ENCODE measurements around the gene USP6. TPM values are rescaled to one million over a fixed set of nuclear protein-coding genes. Genes with fewer than 3 reads are reported as not detected.
"Not testable (repeated sequence)": the region's sequence is repeated elsewhere in the genome, so short reads cannot be mapped to it uniquely, and the experiment has no call there.

Gene USP6
- total and polyA plus RNA-seq, 2 donors, result 0.03 to 0.85 TPM

DNA sequence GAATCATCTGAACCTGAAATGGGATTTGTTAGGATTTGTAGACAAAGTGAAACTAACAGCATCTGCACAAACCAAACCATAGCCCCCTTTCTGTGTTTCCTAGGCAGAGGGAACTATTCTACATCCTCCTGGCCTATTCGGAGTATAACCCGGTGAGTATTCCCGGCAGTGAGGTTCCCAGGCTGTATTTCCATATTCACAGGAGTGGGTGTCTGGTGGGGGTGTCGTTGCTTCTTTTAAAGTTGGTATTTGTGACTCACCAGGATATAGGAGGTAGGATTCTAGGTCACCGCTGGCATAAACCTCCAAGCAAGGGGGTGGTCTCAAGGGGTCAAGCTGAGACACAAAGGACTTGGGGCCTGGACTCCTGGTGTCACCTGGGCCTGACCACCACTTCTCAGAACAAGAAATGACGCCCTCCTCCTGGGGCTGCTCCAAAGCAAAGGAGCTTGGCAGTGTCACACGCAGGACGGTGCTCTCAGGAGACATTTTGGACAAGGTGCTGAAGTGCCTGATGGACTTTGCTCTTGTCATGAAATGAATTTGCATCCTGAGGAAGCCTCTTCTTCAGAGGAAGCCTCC, 19.4 kb downstream of the USP6 start:
- H3K27ac ChIP-seq (ENCODE audit: low read depth); H3K4me1 ChIP-seq (ENCODE audit: insufficient read depth); DNase-seq (ENCODE audit: extremely low spot score); H3K36me3 ChIP-seq (ENCODE audit: insufficient read depth); H3K4me3 ChIP-seq (ENCODE audit: low read depth, low read length): not testable (repeated sequence)
- 78% methylated on average over 8 of the region's 8 CpGs for WGBS

DNA sequence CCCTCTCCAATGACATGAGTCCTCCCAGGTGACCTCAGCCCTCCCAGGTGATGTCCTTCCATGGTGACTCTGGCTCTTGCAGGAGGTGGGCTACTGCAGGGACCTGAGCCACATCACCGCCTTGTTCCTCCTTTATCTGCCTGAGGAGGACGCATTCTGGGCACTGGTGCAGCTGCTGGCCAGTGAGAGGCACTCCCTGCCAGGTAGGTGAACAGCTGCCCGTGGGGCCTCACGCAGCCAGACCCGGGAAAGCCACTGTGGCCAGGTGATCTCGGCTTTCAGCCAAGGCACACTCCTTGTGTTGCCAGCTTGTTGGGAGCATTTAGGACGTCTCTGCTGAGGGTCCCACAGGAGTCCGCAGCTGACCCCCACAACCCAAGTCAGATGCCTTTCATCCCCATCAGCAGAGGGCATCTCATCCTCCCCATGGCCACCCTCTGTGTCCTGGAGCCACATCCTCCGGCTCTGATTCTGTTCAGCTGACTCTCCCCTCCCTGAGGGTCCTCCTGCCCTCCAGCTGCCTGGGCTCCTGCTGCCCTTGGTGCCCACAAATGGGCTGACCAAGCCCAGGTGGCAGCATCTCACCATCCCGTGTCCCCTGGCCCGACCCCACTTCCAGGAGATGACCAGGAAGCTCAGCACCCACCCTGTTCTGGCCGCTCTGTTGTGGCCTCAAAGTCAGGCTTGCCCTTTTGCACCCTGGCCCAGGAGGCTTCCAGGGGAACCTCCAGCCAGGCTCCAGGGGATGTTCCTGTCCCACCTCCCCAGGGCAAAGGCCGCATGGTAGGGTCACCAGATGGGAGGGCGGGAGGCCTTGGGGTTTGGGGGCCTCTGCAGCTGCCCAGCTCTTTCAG, 20.1 kb downstream of the USP6 start:
- DNase-seq (ENCODE audit: extremely low spot score), result no peak
- WGBS, result 89% methylated on average over 14 of the region's 14 CpGs

DNA sequence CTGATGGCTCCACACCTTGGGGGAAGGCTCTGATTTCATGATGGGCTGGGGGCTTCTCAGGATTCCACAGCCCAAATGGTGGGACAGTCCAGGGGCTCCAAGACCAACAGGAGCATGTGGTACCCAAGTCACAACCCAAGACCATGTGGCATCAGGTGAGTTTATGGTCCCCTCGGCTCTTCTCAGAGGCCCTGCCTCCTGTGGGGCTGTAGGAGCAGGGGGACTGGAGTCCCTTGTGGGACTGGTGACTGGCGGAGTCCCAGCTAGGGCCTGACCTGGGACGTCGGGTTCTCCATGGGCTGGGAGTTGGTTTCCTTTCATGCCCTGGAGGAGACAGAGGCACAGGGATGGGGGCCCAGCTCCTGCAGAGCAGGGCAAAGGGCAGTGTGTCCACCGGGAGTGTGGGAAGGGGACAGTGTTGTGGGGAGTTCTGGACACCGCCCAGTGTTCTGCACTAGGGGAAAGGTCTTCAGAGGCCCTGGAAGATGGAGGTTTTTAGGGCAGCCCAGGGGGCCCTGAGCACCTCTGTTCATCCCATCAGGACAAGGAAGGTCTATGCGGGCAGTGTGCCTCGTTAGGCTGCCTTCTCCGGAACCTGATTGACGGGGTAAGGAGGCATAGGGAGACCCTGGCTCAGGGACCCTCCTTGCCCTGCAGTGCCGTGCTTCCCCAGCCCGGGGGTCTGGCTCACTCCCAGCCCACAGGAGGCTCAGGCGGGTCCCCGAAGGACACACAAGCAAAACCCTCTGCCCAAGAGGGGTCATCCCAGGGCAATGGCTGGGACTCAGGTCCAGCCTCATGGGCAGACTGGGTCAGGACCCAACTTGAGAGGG, 21.0 kb downstream of the USP6 start:
- not testable (repeated sequence) for H3K4me3 ChIP-seq (ENCODE audit: low read depth, low read length); H3K4me1 ChIP-seq (ENCODE audit: insufficient read depth); H3K36me3 ChIP-seq (ENCODE audit: insufficient read depth); H3K27ac ChIP-seq (ENCODE audit: low read depth); DNase-seq (ENCODE audit: extremely low spot score)
- WGBS, result 83% methylated on average over 14 of the region's 14 CpGs

More for the DNA sequence above, 20.1 kb downstream of the USP6 start:
- Histone ChIP-seq H3K36me3 (ENCODE audit: insufficient read depth) (no peaks in the 10 kb centered on the region), H3K4me1 (ENCODE audit: insufficient read depth) (no peaks in the 10 kb centered on the region), H3K4me3 (ENCODE audit: low read depth, low read length) (no peak overlapping the region), H3K27ac (ENCODE audit: low read depth) (no peak overlapping the region)

- H3K4me1 ChIP-seq (ENCODE audit: insufficient read depth); H3K36me3 ChIP-seq (ENCODE audit: insufficient read depth); H3K4me3 ChIP-seq (ENCODE audit: low read depth, low read length); H3K27ac ChIP-seq (ENCODE audit: low read depth); DNase-seq (ENCODE audit: extremely low spot score): not testable (repeated sequence)
- 86% methylated on average over 15 of the region's 15 CpGs for WGBS
These were observed 21.8 kb downstream of the USP6 start for GRCh38 chr17:5137511-5138197.

GRCh38 chr17:5138198-5138544, 22.3 kb downstream of the USP6 start:
- not testable (repeated sequence) for H3K4me3 ChIP-seq (ENCODE audit: low read depth, low read length); DNase-seq (ENCODE audit: extremely low spot score); H3K4me1 ChIP-seq (ENCODE audit: insufficient read depth); H3K36me3 ChIP-seq (ENCODE audit: insufficient read depth); H3K27ac ChIP-seq (ENCODE audit: low read depth)
- 92% methylated on average over 9 of the region's 9 CpGs for WGBS

GRCh38 chr17:5138616-5139457, 23.0 kb downstream of the USP6 start:
- H3K27ac ChIP-seq (ENCODE audit: low read depth), result no peak overlapping the region
- no peaks in the 10 kb centered on the region for H3K36me3 ChIP-seq (ENCODE audit: insufficient read depth)
- H3K4me3 ChIP-seq (ENCODE audit: low read depth, low read length), result no peak overlapping the region
- WGBS, result 89% methylated on average over 24 of the region's 24 CpGs
- no peak for DNase-seq (ENCODE audit: extremely low spot score)
- no peaks in the 10 kb centered on the region for H3K4me1 ChIP-seq (ENCODE audit: insufficient read depth)

GRCh38 chr17:5139458-5139732, 23.6 kb downstream of the USP6 start:
- Histone ChIP-seq H3K4me1 (ENCODE audit: insufficient read depth) (no peaks in the 10 kb centered on the region), H3K27ac (ENCODE audit: low read depth) (no peak overlapping the region), H3K36me3 (ENCODE audit: insufficient read depth) (no peaks in the 10 kb centered on the region), H3K4me3 (ENCODE audit: low read depth, low read length) (no peak overlapping the region)
- no peak for DNase-seq (ENCODE audit: extremely low spot score)
- 91% methylated on average over 5 of the region's 5 CpGs for WGBS

- not testable (repeated sequence) for H3K4me1 ChIP-seq (ENCODE audit: insufficient read depth); H3K27ac ChIP-seq (ENCODE audit: low read depth); H3K4me3 ChIP-seq (ENCODE audit: low read depth, low read length); H3K36me3 ChIP-seq (ENCODE audit: insufficient read depth); DNase-seq (ENCODE audit: extremely low spot score)
- 90% methylated on average over 15 of the region's 18 CpGs for WGBS
These were observed 27.0 kb downstream of the USP6 start for GRCh38 chr17:5142877-5143276.

- not testable (repeated sequence) for H3K27ac ChIP-seq (ENCODE audit: low read depth); H3K36me3 ChIP-seq (ENCODE audit: insufficient read depth); H3K4me1 ChIP-seq (ENCODE audit: insufficient read depth); H3K4me3 ChIP-seq (ENCODE audit: low read depth, low read length); DNase-seq (ENCODE audit: extremely low spot score)
- 80% methylated on average over 1 of the region's 1 CpG for WGBS
These were observed 30.3 kb downstream of the USP6 start for GRCh38 chr17:5146122-5146521.

GRCh38 chr17:5160702-5161101, 44.9 kb downstream of the USP6 start:
- not testable (repeated sequence) for H3K4me3 ChIP-seq (ENCODE audit: low read depth, low read length); H3K36me3 ChIP-seq (ENCODE audit: insufficient read depth); DNase-seq (ENCODE audit: extremely low spot score); H3K4me1 ChIP-seq (ENCODE audit: insufficient read depth); H3K27ac ChIP-seq (ENCODE audit: low read depth)
- WGBS, result 100% methylated on average over 1 of the region's 1 CpG

GRCh38 chr17:5161793-5162192, 46.0 kb downstream of the USP6 start:
- 69% methylated on average over 3 of the region's 3 CpGs for WGBS
- H3K4me1 ChIP-seq (ENCODE audit: insufficient read depth); H3K4me3 ChIP-seq (ENCODE audit: low read depth, low read length); DNase-seq (ENCODE audit: extremely low spot score); H3K27ac ChIP-seq (ENCODE audit: low read depth); H3K36me3 ChIP-seq (ENCODE audit: insufficient read depth): not testable (repeated sequence)

GRCh38 chr17:5164436-5164835, 48.6 kb downstream of the USP6 start:
- DNase-seq (ENCODE audit: extremely low spot score), result no peak
- Histone ChIP-seq H3K4me1 (ENCODE audit: insufficient read depth) (no peaks in the 10 kb centered on the region), H3K4me3 (ENCODE audit: low read depth, low read length) (no peak overlapping the region), H3K27ac (ENCODE audit: low read depth) (no peak overlapping the region), H3K36me3 (ENCODE audit: insufficient read depth) (no peaks in the 10 kb centered on the region)
- 70% methylated on average over 6 of the region's 6 CpGs for WGBS

Measured in urinary bladder (tissue), 4 donors.